Measurements from ENCODE around the gene KISS1.

DNA sequence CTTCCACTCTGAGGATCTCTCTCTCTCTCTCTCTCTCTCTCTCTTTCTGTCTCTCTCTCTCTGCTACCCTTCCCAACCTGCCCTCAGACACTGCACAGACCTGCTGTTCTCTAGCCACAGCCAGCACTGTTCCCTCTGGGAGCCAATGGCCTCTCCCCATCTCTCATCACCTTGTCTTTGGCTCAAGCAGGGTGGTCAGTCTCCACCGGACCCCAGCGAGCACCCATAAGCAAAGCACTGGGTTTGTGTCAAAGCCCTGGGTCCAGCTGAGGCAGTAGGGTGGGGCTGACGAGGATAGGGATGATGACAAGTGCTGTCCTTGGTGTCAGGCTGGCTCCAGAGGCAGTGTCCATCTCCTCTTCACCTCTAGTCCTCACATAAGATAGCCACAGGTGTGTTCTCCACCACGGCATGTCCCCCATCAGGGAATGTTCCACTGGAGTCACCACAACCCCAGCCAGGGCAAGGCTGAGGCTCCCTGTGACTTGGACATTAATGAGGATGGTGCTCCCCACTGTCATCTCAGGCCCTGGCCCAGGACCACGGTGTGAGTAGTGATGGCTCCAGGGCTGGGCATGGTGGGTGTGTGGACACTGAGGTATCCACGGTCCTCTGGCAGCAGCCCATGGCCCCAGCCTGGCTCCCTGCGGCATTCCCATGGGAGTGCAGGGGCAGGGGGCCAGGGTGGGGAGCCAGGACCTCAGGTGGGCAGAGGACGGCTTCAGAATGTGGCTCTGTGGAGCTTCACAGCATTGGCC is 25.9 kb upstream of the KISS1 start:
- TF ChIP-seq, protein P1, sequence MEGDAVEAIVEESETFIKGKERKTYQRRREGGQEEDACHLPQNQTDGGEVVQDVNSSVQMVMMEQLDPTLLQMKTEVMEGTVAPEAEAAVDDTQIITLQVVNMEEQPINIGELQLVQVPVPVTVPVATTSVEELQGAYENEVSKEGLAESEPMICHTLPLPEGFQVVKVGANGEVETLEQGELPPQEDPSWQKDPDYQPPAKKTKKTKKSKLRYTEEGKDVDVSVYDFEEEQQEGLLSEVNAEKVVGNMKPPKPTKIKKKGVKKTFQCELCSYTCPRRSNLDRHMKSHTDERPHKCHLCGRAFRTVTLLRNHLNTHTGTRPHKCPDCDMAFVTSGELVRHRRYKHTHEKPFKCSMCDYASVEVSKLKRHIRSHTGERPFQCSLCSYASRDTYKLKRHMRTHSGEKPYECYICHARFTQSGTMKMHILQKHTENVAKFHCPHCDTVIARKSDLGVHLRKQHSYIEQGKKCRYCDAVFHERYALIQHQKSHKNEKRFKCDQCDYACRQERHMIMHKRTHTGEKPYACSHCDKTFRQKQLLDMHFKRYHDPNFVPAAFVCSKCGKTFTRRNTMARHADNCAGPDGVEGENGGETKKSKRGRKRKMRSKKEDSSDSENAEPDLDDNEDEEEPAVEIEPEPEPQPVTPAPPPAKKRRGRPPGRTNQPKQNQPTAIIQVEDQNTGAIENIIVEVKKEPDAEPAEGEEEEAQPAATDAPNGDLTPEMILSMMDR (IDR thresholded peaks at IDR 0.05; ENCODE audit: low read length), result no peak
- no peak for TF ChIP-seq EZH2 (IDR thresholded peaks at IDR 0.05; ENCODE audit: borderline replicate concordance, low read length)

All from OCI-LY1 (cell line).